ENCODE data around the gene CHAF1A. TPM values are rescaled to one million over a fixed set of nuclear protein-coding genes. Genes with fewer than 3 reads are reported as not detected.
A peak's percentile ranks its signal among the peaks of the same experiment; 100 is the strongest.

Gene CHAF1A
- total and polyA plus RNA-seq, 2 experiments from 2014 or later = 113 to 125 TPM

DNA sequence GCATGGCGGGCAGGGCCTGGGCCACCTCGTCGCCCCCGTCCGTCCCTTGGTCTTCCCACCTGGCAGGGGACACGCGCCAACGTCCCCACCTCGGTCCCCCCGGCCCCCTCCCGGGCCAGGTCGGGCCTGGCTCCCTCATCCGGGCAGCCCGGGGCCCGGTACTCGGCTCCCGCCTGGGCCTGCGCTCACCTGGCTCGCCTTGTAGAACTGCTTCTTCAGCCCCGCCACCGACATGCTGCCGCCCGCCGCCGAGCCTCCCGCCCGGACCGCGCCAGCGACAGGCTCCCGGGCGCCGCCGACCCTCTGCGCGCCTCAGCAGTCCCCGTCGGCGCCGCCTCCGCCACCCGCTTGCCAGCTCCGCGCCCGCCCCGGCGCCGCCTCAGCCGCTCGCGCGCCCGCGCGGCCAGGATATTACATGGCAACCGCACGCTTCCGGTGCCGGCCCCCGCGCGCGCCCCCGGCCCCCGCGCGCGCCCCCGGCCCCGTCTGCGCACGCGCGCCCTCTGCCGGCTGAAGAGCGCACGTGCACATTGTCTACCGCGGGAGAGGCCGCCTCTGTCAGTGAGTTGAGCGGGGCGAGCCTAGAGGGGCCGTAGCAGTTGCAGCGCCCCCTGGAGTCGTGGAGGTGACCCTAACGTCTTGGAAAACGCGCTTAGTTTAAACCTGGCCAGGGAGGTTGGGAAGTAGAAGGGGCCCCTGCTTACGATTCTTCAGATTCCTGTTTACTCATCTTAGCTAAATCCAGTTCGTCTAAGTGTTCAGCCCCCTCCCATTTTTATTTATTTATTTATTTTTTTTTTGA lies 2.1 kb upstream of the CHAF1A start, which contains the start of gene SH3GL1:
Gene SH3GL1 (minus strand): TSS at position 413 of the 802 bp plus-strand sequence. CDS start 179 bp downstream, at position 234.
- Mint-ChIP-seq H3K36me3 (ENCODE audit: low read depth) (peaks cover 45% of the 10 kb centered on the region), H3K4me1 (peaks cover 39% of the 10 kb centered on the region), H3K9me3 (no peaks in the 10 kb centered on the region; the same call in 2 of the 3 replicates), H3K4me3 (peak within 1 kb of the TSS; percentile 98), H3K27me3 (ENCODE audit: insufficient read depth, low read depth, poor library complexity) (peaks cover 8% of the 10 kb centered on the region), H3K27ac (peak within 1 kb of the TSS; percentile 95)
- H3K9me2 ChIP-seq (ENCODE audit: insufficient read depth) = no peaks in the 10 kb centered on the region
- H3K79me2 ChIP-seq (replicated peaks; ENCODE audit: insufficient read depth) = peaks cover 84% of the 10 kb centered on the region
- peaks cover 16% of the 10 kb centered on the region; the same call in 1 of the 2 replicates for H3K36me3 ChIP-seq (ENCODE audit: insufficient read depth)
- H3K4me1 ChIP-seq (ENCODE audit: insufficient read depth) = peaks cover 35% of the 10 kb centered on the region
- H3F3A ChIP-seq (replicated peaks; ENCODE audit: low read depth) = 0 out of 2 replicates have a peak, but pooled peaks cover 2% of the 10 kb centered on the region
- TF ChIP-seq STAT1 (IDR thresholded peaks at IDR 0.05; ENCODE audit: unreplicated experiment) = no peak
- no peak for TF ChIP-seq JUNB (IDR thresholded peaks at IDR 0.05; ENCODE audit: unreplicated experiment)
- TF ChIP-seq, protein P1, sequence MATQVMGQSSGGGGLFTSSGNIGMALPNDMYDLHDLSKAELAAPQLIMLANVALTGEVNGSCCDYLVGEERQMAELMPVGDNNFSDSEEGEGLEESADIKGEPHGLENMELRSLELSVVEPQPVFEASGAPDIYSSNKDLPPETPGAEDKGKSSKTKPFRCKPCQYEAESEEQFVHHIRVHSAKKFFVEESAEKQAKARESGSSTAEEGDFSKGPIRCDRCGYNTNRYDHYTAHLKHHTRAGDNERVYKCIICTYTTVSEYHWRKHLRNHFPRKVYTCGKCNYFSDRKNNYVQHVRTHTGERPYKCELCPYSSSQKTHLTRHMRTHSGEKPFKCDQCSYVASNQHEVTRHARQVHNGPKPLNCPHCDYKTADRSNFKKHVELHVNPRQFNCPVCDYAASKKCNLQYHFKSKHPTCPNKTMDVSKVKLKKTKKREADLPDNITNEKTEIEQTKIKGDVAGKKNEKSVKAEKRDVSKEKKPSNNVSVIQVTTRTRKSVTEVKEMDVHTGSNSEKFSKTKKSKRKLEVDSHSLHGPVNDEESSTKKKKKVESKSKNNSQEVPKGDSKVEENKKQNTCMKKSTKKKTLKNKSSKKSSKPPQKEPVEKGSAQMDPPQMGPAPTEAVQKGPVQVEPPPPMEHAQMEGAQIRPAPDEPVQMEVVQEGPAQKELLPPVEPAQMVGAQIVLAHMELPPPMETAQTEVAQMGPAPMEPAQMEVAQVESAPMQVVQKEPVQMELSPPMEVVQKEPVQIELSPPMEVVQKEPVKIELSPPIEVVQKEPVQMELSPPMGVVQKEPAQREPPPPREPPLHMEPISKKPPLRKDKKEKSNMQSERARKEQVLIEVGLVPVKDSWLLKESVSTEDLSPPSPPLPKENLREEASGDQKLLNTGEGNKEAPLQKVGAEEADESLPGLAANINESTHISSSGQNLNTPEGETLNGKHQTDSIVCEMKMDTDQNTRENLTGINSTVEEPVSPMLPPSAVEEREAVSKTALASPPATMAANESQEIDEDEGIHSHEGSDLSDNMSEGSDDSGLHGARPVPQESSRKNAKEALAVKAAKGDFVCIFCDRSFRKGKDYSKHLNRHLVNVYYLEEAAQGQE (IDR thresholded peaks at IDR 0.05; ENCODE audit: unreplicated experiment) = no peak
- TF ChIP-seq, protein P2, sequence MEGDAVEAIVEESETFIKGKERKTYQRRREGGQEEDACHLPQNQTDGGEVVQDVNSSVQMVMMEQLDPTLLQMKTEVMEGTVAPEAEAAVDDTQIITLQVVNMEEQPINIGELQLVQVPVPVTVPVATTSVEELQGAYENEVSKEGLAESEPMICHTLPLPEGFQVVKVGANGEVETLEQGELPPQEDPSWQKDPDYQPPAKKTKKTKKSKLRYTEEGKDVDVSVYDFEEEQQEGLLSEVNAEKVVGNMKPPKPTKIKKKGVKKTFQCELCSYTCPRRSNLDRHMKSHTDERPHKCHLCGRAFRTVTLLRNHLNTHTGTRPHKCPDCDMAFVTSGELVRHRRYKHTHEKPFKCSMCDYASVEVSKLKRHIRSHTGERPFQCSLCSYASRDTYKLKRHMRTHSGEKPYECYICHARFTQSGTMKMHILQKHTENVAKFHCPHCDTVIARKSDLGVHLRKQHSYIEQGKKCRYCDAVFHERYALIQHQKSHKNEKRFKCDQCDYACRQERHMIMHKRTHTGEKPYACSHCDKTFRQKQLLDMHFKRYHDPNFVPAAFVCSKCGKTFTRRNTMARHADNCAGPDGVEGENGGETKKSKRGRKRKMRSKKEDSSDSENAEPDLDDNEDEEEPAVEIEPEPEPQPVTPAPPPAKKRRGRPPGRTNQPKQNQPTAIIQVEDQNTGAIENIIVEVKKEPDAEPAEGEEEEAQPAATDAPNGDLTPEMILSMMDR (conservative IDR thresholded peaks at IDR 0.05; ENCODE audit: low read depth in 2 of 2) = peak; percentile 89 to 90
- TF ChIP-seq EZH2phosphoT487 (IDR thresholded peaks at IDR 0.05; ENCODE audit: unreplicated experiment) = no peak
- peak; percentile 69; the same call in 1 of the 2 replicates for TF ChIP-seq CREB1 (CRISPR knock-in tag; IDR thresholded peaks at IDR 0.05; ENCODE audit: low read depth)
- no peaks in the 10 kb centered on the region for H3K27me3 ChIP-seq (ENCODE audit: insufficient read depth)
- peak within 1 kb of the TSS; percentile 89 for H3K4me3 ChIP-seq
- H2AFZ ChIP-seq = no peak within 1 kb of the TSS
- ATAC-seq = peak; percentile 46
- peak; percentile 94 for DNase-seq (ENCODE audit: low spot score)
- peak within 1 kb of the TSS; percentile 57 for H3K27ac ChIP-seq (ENCODE audit: low read depth)
- H3K4me2 ChIP-seq = peak within 1 kb of the TSS; percentile 98
- peaks cover 61% of the 10 kb centered on the region for H4K20me1 ChIP-seq (replicated peaks; ENCODE audit: insufficient read depth)

DNA sequence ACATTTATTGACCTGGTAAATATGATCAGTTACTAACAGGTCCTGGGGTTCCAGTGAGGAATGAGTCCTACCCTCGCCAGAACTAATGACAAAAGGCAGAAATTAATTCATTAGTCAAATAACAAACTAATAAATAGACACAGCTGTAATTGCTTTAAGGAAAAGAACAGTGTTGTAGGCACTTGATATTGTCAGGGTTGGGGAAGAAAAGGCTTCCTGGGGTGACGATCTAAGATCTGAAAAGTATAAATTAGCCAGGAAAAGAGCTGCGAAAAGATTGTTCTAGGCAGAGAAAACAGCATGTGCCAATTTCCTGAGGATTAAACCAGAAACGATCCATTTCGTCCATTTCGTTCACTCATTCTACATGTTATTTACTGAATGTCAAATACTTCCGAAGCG lies 670 bp upstream of the CHAF1A start:
- Histone ChIP-seq H3K36me3 (ENCODE audit: insufficient read depth) (peaks cover 5% of the 10 kb centered on the region; the same call in 1 of the 2 replicates), H2AFZ (no peak overlapping the region), H3K4me2 (peak overlapping the region; percentile 65), H4K20me1 (replicated peaks; ENCODE audit: insufficient read depth) (peaks cover 58% of the 10 kb centered on the region), H3K27ac (ENCODE audit: low read depth) (peak overlapping the region; percentile 14; the same call in 1 of the 2 replicates), H3K4me3 (peak overlapping the region; percentile 38), H3K9me2 (ENCODE audit: insufficient read depth) (no peaks in the 10 kb centered on the region), H3K79me2 (replicated peaks; ENCODE audit: insufficient read depth) (peaks cover 84% of the 10 kb centered on the region), H3K4me1 (ENCODE audit: insufficient read depth) (peaks cover 44% of the 10 kb centered on the region), H3F3A (replicated peaks; ENCODE audit: low read depth) (0 out of 2 replicates have a peak, but pooled peaks cover 11% of the 10 kb centered on the region), H3K27me3 (ENCODE audit: insufficient read depth) (no peaks in the 10 kb centered on the region)
- DNase-seq (ENCODE audit: low spot score) = no peak
- no peak for ATAC-seq
- no peaks in the 10 kb centered on the region; the same call in 2 of the 3 replicates for H3K9me3 Mint-ChIP-seq
- peaks cover 46% of the 10 kb centered on the region for H3K4me1 Mint-ChIP-seq
- peaks cover 6% of the 10 kb centered on the region for H3K27me3 Mint-ChIP-seq (ENCODE audit: insufficient read depth, low read depth, poor library complexity)
- peaks cover 46% of the 10 kb centered on the region for H3K36me3 Mint-ChIP-seq (ENCODE audit: low read depth)
- H3K4me3 Mint-ChIP-seq = peak overlapping the region; percentile 98
- peak overlapping the region; percentile 95 for H3K27ac Mint-ChIP-seq
- TF ChIP-seq, protein P1 (IDR thresholded peaks at IDR 0.05; ENCODE audit: unreplicated experiment) = no peak
- no peak for TF ChIP-seq ZNF114 (CRISPR knock-in tag; IDR thresholded peaks at IDR 0.05)
- TF ChIP-seq, protein P2 (conservative IDR thresholded peaks at IDR 0.05; ENCODE audit: low read depth in 2 of 2) = no peak

Data from GM23338 (cell line).